ENCODE results near the gene B3GLCT.

DNA sequence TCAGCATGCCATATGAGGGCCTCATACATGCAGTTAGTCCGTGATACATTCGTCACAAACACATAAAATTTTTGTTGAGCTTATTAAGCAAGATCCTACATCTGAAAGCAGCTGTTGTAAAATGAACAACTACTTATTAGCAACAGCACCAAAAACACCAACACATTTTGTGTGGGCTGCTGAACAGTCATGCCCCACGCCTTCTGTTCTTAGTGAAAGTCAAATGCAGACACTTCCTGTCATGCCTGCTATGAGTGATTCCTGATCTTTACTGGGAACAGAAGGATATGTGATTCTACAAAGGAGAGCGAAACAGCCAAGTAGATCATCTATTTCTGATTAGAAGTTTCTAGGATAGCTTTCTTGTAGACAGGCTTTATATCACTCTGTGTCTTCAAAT, 4.2 kb upstream of the B3GLCT start:
- TF ChIP-seq FOXP2 (optimal IDR thresholded peaks at IDR 0.05; ENCODE audit: control extremely low read depth, extremely low read length, insufficient read depth) (no peak), EZH2 (IDR thresholded peaks at IDR 0.05) (no peak)

Data from SK-N-MC (cell line).